Hepatic stellate cell (primary cell): Measurements from ENCODE around the gene PACS1.
"Not testable (repeated sequence)": the region's sequence is repeated elsewhere in the genome, so short reads cannot be mapped to it uniquely, and the experiment has no call there.

ENCODE experiments used
- DNase-seq: peaks from one replicate; pipeline ENCODE4 v3.0.0; 2011; ENCODE audit warnings: low spot score

The PACS1 gene

DNA sequence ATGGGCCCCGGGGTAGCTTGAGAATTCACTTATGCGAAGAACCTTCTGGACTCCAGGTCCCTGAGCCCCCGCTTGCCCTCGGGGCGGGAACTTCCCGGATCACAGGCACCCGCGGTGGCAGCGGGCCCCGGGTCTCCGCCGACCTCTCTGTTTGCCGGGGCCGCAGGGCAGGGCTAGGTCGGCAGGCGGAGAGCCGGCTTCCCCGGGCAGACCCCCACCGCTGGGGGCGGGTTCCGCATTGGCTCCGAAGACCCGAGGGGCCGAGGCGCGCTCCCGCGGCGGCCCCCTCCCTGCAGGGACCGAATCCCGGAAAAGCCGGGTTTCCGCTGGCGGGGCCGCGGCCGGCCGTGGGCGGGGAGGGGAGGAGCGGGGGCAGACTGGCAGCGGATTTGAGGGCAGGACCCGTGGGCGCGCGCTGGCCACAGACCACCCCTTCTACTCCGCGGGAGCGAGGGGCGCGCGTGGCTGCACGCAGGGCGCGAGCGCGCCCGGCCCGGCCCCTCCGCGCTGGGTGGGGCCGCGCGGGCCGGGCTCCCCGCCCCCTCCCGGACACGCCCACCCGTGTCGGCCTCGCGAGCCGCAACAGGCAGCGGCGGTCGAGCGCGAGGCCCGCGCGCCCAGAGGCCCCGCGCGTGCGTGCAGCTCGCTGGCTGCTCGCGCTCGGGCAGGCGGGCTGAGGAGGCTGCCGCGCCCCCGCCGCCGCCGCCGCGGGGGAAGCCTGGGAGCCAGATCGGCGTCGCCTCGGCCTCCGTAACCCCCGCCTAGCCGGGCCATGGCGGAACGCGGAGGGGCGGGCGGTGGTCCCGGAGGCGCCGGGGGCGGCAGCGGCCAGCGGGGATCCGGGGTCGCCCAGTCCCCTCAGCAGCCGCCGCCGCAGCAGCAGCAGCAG lies at the start of gene PACS1:
Gene PACS1 (plus strand): TSS at position 558 of the 889 bp plus-strand sequence. CDS start 215 bp downstream, at position 773.
- DNase-seq = peak; percentile 89

DNA sequence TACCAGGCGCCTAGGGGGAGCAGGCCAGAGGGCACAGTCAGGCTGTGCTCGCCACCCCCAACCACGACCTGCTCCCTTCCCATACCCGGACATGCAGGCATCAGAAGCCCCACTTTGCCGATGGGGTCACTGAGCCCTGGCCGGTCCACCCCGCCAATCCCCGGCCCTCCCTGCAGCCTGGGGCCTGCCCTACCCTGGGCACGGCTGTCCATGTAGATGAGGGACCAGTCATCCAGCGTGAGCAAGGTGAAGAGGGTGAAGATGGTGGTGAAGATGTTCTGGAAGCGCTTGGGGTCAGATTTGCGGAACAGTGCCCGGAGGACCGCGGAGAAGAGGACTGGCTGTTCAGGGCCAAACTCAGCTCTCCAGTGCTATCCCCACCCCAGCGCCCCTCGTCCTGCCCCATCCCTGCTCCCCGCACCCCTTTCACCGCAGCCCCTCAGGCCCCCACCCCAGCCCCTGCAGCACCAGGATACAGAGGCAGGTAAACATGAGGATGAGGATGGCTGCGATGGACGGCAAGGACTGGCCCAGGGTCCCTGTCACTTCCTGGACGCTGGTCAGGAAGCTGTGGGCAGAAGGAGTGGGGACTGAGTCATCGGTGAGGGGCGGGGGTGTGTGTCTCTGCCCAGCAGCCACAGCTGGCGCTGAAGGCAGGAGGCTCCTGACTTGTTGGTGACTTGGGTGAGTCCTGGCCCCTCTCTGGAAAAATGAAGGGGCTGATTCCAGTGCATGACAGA lies 49.3 kb upstream of the PACS1 start:
- DNase-seq = peak; percentile 95

DNA sequence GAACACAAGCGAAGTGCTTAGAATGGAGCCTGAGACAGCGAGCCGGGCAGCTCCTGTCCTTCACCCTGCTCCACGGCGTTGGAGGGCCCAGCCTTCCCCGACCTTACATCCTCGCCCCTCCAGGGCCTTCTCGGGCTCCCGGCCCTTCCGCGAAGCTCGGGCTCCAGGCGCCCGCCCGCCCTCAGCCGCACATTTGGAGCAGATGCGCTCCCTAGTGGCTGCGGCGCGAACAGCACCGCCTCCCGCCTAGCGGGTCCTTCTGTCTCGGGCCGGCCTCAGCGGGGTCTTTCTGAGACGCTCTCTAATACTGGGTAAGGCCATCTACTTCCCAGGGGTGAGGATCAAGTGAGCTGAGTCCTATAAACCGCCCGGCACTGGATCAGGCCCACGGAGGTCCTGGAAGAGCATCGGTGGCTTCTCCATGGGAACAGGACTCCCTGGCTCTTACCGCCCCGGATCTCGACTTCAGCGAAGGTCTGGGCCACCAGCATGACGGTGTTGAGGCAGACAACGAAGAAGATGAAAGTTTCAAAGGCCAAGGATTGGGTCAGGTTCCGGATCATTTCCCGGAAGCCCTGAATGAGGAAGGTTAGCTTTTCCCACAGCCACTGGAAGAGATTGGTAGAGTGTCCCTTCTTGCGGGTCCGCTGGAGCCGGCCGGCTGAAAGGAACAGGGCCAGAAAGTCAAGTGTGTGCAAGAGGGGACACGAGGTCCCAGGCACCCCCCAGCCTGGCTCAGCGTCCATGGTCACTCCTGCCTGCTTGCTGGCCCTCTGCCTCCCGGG lies 47.5 kb upstream of the PACS1 start:
- DNase-seq = peak; percentile 87

DNA sequence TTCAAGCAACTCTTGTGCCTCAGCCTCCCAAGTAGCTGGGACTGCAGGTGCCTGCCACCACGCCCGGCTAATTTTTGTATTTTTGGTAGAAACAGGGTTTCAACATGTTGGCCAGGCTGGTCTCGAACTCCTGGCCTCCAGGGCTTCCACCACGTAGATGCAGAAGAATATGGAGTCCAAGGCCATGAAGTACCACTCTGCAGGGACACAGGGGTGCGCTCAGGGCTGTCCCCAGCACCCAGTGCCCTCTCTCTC lies 47.0 kb upstream of the PACS1 start:
- DNase-seq = not testable (repeated sequence)

DNA sequence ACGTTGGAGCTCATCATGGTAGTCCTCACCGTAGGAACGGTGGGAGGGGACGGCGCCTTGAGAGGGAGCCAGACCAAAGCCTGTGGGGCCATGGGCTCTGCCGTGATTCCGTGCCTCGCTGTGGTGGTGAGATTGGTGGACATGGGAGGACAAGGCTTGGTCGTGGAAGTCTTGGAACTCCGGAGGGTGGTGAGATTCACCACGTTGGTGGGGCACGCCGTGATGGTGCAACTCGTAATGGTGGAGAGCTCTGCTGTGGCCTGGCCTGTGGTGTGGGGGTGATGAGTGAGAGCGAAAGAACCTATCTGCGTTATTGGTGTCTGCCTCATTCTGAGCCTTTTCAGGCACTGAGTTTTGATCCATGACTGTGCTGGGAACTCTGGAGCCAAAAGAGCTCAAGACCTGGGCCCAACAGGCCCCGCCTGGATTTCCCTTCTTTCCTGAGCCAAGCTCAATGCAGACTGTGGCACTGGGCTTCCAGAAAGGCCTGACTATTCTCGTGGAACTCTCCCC lies 44.0 kb upstream of the PACS1 start, which contains the start of gene CATSPER1:
Gene CATSPER1 (minus strand): TSS at position 463 of the 513 bp plus-strand sequence. CDS start 100 bp downstream, at position 363.
- DNase-seq = no peak

DNA sequence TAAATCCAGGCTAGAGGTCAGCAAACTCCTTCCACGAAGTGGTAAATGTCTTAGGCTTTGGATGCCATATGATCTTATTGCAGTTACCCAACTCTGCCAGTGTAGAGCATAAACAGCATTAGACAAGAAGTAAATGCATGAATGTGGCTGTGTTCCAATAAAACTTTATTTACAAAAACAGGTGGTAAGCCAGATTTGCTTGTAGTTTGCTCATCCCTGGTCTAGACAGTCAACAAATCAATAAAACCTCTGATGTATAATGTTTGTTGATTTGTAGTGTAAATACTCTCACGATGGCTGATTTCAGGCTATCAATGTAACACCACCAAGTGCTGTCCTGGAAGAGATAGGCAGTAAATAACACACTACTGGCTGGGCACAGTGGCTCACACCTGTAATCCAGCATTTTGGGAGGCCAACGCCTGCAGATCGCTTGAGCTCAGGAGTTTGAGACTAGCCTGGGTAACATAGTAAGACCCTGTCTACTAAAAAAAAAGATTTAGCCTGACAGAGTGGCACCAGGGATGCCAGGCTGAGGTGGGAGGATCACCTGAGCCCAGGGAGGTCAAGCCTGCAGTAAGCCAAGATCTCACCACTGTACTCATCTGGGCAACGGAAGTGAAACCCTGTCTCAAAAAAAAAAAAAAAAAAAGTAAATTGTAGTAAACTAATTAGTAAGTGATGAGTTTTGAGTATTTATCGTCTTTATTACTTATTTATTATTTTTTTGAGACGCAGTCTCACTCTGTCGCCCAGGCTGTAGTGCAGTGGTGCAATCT lies 36.9 kb upstream of the PACS1 start:
- no peak for DNase-seq

DNA sequence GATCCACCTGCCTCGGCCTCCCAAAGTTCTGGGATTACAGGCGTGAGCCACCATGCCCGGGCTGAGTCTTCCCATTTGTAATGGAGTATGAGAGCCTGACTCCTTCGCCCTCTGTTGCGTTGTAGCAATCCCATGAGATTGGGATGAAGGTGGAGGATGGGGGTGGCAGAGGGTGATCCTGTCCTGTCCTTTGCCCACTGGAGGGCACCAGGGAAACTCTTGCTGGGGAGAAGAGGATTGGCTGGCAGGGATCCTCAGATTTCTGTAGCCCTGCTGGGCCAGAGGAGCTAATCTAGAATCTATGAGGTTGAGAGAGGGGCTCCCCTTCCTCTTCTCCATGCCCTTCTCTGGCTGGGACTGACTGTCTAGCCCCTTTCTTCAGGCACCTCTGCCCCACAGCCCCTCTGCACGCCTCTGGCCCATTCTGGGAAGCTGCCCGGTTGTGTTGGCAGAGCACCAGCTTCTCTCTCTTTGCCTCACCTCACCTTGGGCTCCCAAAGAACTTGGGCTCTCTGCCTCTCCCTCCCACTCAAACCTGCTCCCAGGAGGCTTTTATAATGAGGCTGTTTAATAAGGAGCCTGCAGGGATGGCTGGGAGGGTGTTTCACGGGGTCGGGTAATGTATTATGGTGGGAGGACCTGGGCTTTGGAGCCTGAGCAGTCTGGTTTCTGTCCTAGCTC lies 34.3 kb upstream of the PACS1 start:
- no peak for DNase-seq

DNA sequence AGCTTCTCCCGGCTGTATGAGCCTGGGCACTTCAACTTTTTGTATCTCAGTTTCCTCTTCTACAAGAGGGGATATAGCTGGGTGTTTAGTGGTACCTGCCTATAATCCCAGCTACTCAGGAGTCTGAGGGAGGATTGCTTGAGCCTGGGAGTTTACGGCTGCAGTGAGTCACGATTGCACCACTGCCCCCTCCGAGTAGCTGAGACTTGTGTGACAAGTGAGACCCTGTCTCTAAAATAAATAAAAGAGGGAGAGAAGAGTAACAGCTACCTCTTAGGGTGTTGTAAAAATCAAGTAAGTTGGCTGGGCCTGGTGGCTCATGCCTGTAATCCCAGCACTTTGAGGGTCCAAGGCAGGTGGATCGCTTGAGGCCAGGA lies 33.8 kb upstream of the PACS1 start:
- no peak for DNase-seq

DNA sequence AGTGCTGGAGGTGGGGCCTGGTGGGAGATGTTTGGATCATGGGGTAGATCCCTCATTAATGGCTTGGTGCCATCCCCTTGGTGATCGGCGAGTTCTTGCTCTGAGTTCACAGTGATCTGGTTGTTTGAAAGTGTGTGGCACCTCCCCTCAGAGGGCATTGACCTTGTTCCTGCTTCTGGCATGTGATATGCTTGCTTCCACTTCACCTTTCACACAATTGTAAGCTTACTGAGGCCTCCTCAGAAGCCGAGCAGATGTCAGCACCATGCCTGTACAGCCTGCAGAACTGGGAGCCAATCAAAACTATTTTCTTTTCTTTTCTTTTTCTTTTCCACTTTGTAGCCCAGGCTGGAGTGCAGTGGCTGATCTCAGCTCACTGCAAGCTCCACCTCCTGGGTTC lies 32.7 kb upstream of the PACS1 start:
- DNase-seq = no peak

DNA sequence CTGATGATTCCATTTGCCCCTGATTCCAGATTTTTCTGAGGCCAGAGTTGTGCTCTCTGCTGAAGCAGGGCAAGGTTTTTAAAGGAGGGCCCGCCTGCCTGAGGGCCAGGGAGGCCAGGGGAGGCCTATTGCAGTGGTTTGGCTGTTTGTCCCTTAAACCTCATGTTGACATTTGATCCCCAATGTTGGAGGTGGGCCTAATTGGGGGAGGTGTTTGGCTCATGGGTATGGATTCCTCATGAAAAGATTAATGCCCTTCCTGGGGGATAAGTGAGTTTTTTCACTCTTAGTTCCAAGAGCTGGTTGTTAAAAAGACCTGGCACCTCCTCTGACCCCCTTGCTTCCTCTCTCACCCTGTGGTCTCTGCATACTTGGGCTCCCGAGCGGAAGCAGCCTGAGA lies 30.3 kb upstream of the PACS1 start:
- no peak for DNase-seq

DNA sequence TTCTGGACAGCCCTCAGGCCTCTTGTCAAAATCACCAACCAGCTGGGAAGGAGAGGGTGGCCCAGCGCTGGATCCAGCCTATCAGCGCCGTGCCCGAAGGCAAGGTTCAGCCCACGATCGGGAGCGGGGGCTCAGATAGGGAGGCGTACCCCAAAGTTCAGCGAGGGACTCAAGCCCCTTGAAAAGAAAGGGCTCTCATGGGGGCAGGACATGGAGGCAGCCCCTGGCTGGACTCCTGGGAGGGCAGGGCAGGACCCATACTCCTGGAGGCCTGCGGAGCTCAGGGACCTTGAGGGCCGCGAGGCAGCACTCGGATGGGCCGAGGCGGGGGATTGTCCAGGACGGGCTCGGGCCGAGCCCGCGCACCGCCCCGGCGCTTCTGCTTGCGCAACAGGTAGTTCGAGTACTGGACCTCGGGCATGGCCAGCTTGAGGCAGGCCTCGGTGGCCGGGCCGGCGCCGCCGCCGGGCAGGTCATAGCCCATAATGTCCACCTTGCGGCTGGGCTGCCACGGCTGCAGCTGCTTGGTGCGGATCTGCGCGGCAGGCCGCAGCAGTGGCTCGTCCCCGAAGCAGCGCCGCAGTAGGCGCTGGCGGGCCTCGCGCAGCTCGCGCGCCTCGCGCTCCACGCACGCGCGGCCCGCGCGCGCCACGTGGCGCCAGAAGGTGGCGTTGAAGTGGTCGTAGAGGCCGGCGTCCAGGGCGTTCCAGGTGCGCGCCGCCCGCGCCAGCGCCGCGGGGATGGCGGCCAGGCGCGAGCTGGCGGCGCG lies 27.7 kb upstream of the PACS1 start:
- DNase-seq = no peak

DNA sequence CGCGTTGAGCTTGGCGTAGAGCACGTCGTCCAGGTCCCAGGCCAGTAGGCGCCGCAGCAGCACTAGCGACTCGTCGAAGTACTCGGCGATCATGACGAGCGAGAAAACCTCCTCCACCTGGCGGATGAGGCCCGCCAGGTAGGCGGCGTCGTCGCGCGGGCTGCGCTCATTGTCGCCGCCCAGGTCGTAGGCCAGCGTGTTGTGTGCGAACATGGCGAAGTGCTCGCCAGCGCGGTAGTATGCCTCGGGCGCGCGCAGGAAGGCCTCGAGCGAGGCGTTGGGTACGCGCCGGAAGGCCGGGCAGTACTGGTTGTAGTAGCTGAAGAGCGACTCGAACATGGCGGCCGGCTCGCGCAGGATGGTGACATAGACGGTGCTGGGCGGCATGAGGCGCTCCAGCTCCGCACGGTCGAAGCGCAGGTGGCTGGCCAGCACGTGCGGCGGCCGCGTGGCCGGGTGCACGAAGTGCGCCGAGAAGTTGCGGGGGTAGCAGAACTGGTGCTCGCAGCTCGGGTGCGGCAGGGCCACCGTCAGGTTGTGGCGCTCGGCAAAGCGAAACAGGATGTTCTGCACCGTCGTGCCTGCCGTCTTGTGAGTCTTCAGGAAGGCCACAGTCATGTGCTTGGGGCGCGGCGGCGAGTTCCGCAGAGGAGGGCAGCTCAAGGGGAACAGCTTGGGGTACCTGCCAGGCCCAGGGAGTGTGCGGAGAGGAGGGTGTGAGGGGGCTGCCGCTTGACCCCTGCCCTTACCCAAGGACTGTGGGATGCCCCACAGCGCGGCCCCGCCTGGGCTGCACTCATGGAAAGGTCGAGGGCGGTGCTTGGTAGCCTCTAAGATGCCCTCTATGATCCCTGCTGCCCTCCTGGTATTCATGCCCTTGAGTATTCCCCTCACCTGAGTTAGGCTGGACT lies 26.8 kb upstream of the PACS1 start:
- no peak for DNase-seq

DNA sequence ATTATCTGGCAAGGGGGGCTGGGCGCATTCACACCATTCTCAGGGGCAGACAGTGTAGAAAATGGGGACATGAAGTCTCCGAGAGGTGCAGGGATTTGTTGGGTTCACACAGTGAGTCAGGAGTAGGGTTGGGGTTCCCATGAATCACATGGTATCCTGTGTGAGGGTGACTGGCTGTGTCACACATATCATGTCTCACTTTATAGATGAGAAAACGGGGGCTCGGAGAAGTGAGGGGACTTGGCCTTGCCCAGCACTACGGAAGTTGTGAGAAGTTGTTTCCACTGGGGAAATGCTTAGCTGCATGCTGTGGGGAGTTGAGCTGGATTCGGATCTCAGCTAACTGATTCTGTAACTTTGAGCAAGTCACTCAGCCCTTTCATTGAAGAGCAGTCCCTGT lies 25.3 kb upstream of the PACS1 start:
- no peak for DNase-seq

DNA sequence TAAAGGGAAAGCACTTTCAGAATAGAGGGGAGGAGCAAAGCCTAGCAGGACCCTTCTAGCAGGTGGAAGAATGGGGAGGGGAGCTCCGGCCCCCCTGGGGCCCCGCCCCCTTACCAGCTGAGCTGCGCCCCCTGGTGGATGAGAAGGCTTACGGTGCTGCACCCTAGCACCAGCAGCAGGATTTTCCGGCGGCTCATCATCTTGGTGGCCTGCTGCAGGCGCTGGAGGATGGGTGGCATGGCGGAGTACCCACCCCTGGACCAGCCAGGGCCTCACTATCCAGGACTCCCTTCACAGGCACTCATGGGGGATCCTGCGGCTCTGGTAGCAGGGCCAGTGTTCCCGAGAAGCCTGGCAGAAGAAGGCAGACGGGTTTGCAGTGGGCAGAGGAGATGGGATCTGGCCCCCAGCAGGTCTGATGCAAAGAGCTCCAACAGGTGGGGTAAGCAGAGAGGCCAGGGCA lies 24.9 kb upstream of the PACS1 start:
- DNase-seq = peak; percentile 90

DNA sequence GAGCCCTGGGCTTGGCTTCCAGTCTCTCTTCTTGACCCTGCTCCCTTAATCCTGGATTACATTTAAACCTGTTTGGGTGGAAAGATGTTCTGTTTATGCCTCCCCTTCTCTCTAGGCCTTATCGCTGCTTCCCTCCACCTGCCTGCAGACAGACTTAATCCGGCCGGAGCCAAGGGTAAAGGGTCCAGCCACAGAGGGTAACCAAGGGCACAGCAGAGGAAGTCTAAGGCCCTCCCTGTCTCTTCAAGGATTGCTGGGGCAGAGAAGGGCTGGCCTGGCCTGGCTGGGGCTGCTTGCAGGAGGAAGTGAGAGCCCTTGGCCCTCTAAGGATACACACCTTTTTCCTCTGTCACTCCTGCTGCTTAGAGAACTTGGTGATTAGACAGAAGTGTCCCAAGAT lies 23.2 kb upstream of the PACS1 start:
- DNase-seq = no peak

DNA sequence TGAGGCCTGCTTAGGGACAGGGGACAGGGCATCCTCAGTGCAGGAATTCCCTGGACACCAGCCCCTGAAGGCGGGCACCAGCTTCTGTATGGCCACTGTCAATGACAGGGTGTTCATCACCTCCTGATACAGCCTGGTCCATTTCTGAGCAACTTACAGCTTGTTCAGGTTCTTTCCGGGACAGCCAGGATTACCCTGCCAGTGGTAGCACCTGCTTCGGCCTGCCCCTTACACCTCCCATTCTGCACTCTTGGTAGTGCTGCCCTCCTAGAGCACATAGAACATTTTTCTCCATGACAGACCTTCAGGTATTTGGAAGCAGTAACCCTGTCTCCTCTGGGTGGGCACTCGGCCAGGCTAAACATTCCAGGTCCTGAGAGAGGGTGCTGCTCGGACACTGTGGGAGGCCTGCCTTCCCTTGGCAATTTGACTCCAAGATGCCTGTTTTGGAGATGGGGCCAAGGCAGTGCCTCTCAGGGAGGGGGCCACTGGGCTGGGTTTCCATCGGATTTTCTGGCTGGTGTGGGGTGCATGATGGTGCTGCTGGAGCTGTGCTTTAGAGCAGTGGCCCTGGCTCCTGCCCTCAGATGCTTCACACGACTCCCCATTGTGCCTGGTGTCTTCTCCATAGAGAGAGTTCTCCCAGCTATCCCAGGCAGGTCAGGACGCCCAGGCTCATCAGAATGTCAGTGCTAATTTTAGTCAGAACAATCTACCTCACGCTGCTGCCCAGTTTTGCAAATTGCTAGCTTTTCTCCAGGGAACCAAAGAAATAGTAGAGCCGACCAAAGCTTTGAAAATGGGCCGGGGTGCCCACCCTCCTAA lies 22.3 kb upstream of the PACS1 start:
- no peak for DNase-seq

DNA sequence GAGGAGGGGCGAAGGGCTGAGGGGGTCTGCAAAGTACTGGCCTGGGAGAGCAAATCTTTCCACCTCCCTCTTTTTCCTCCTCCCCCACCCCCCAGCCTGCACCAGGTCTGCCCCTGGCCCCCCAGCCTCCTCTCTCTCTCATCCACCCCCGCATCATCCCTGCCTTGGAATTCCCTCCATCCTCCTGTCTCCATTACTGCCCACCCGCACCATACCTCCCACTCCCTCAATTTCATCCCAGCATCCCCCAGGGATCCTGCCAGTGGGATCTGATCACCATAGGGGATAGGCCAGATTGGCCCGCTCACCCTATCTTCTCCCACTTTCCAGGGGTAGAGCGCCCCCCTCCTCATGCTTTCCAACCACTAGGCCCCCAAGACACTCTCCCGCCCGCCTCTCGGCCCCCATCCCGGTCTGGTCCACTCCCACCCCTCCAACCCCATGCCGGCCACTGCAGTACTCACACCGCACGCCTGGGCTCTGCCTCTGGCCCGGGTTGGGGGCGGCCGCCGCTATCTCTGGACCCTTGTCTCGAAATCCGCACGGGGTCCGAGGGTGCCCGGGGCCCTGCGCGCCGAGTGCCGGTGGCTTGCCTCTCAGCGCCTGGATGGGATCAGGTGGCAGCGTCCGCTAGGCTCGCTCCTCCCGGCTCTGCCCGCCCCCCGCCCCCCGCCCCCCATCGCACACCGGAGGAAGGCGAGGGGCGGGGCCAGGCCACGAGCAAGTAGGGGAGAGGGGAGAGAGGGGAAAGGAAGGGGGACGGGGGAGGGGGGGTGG lies 21.3 kb upstream of the PACS1 start, which contains the start of gene GAL3ST3:
Gene GAL3ST3 (minus strand): TSS at position 615 of the 777 bp plus-strand sequence. CDS start 3,746 bp downstream, outside the sequence.
- no peak for DNase-seq
